Measurements from ENCODE around the gene GPR18.

The GPR18 gene

GRCh38 chr13:99289674-99290337 is 31.6 kb upstream of the GPR18 start:
- DNase-seq: no peak

- DNase-seq: no peak
These were observed 31.1 kb upstream of the GPR18 start for GRCh38 chr13:99289271-99289670.

GRCh38 chr13:99288089-99288488 is 29.9 kb upstream of the GPR18 start:
- no peak for DNase-seq

GRCh38 chr13:99287551-99287950 is 29.4 kb upstream of the GPR18 start:
- DNase-seq: no peak

- DNase-seq: no peak
These were observed 27.4 kb upstream of the GPR18 start for GRCh38 chr13:99285432-99286182.

GRCh38 chr13:99282264-99283231 is 24.4 kb upstream of the GPR18 start:
- DNase-seq: no peak

GRCh38 chr13:99281811-99282263 is 23.7 kb upstream of the GPR18 start:
- no peak for DNase-seq

- no peak for DNase-seq
These were observed 22.0 kb upstream of the GPR18 start for GRCh38 chr13:99280166-99280565.

GRCh38 chr13:99279637-99280036 is 21.5 kb upstream of the GPR18 start:
- no peak for DNase-seq

- DNase-seq: no peak
These were observed 20.7 kb upstream of the GPR18 start for GRCh38 chr13:99278843-99279242.

GRCh38 chr13:99278200-99278599 is 20.0 kb upstream of the GPR18 start:
- no peak for DNase-seq

- no peak for DNase-seq
These were observed 19.4 kb upstream of the GPR18 start for GRCh38 chr13:99277629-99278028.

GRCh38 chr13:99276706-99277105 is 18.5 kb upstream of the GPR18 start:
- DNase-seq: no peak

- no peak for DNase-seq
These were observed 16.9 kb upstream of the GPR18 start for GRCh38 chr13:99275093-99275469.

GRCh38 chr13:99273128-99273527 is 14.9 kb upstream of the GPR18 start:
- no peak for DNase-seq

- no peak for DNase-seq
These were observed 14.3 kb upstream of the GPR18 start for GRCh38 chr13:99272481-99272880.

GRCh38 chr13:99271249-99271648 is 13.1 kb upstream of the GPR18 start:
- DNase-seq: no peak

GRCh38 chr13:99270518-99270917 is 12.3 kb upstream of the GPR18 start:
- no peak for DNase-seq

GRCh38 chr13:99269627-99270241 is 11.6 kb upstream of the GPR18 start:
- DNase-seq: no peak

- no peak for DNase-seq
These were observed 10.6 kb upstream of the GPR18 start for GRCh38 chr13:99268822-99269221.

- DNase-seq: no peak
These were observed 9.7 kb upstream of the GPR18 start for GRCh38 chr13:99267927-99268326.

- no peak for DNase-seq
These were observed 8.6 kb upstream of the GPR18 start for GRCh38 chr13:99266827-99267226.

GRCh38 chr13:99265821-99266426 is 7.7 kb upstream of the GPR18 start:
- no peak for DNase-seq

Measured in NCI-H524 treated with DMSO at 0.1 percent for 48 hours (cell line).